NCI-H69 (cell line): ENCODE measurements around the gene SUN2.
A peak's percentile ranks its signal among the peaks of the same experiment; 100 is the strongest.

Experiments
- DNase-seq: peaks from one replicate; lab custom pipeline; 2025; lab: John Stamatoyannopoulos, UW

The SUN2 gene

GRCh38 chr22:38751422-38752346 lies 4.1 kb downstream of the SUN2 start:
- DNase-seq: no peak

GRCh38 chr22:38751066-38751421 lies 4.8 kb downstream of the SUN2 start:
- DNase-seq: no peak

DNA sequence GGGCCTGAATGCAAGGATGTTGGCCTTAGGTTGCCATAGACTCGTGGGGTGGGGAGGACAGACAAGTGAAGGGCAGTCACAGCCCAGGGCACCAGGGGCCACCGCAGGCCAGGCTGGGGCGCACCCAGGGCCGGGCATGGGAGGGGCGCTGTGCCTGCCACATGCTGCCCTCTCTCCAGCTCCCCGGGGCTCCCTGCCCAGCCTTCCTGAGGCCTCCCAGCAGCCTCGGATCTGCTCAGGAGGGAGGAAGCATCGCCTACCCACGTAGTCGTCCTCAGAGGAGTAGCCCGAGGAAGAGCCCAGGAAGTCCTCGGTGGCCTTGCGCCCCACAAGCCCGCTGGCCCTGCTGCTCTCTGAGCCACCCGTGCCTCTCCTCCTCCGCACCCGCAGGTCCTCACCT lies 5.2 kb downstream of the SUN2 start:
- no peak for DNase-seq

DNA sequence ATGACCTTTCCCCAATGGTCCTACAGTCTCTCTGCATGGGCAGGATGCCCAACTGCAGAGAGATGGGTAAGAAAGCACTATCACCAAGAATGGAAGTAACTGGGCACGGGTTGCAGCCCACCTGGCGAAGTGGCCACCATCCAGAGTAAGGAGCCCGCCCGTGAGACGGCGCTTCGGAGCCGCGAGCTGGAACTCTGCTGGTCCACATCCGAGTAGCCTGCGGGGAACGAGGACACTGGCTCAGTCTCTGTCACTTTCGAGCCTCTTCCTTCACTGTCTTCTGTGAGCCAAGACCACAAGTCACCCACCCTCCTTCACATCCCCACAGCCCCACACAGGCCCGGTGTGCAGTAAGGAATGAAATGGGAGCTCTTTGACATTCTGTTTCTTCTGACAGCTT lies 5.7 kb downstream of the SUN2 start:
- no peak for DNase-seq

DNA sequence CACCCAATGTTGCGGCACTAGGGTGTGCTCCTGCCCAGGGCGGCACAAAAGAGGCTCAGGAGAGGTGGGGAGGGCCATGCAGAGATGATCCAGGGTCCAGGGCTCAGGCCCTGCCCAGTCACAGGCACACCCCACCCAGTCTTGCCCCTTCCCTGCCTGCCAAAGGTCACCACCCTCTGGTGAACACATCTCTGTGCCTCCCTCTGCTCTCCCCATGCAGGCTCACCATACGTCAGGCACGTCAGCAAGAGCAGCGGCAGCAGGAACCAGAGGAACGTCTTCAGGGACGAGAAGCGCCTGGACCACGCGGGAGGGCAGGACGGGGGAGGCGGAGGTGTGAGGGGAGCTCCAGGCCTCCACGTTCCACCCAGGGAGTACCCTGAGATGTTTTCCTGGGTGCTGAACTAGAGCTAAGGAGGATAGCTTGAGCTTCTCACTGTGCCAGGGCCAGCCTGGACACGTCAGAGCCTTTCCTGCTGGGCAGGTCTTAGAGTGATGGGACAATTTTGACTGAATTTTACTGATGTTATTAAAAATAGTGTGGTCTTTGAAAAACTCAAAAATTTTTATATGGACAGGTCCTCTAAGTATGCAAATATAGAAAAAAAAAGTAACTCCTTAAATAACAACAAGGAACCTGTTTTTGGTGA lies 7.2 kb downstream of the SUN2 start:
- no peak for DNase-seq

DNA sequence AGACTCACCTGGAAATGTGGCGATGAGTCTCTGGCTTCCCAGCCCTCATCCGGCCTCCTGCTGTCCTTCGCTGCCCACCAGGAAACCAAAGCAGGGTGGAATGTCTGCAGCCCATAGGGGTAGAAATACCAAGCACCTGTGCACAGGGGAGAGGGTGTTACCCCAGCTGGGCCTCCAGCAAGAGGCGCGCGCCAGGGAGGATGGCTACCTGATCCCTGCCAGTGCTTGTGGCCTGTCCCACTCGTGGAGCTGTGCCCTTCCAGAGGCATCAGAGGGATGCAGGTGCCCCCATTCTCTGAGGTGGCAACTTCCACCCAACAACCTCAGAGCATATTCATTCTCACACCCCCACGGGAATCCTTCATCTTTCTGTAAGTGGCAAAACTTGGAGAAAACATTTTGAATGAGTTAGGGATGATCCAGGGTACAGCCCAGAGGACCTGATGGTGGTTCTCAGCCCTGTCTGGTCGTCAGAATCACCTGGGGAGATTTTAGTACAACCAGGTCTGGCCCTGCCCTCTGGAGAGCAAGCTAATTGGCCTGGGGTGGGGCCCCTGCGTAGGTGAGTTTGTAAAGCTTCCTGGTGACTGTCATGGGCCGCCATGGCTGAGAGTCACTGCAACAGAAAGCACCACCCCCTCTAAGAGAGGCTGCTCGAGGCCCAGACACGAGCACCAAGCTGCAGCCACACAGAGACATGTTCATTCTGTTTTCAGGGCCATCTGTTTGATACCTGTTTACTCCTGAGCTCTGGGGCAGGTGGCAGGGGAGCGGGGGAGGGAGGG lies 9.9 kb downstream of the SUN2 start:
- no peak for DNase-seq

GRCh38 chr22:38744981-38745380 lies 10.8 kb downstream of the SUN2 start:
- DNase-seq: no peak

DNA sequence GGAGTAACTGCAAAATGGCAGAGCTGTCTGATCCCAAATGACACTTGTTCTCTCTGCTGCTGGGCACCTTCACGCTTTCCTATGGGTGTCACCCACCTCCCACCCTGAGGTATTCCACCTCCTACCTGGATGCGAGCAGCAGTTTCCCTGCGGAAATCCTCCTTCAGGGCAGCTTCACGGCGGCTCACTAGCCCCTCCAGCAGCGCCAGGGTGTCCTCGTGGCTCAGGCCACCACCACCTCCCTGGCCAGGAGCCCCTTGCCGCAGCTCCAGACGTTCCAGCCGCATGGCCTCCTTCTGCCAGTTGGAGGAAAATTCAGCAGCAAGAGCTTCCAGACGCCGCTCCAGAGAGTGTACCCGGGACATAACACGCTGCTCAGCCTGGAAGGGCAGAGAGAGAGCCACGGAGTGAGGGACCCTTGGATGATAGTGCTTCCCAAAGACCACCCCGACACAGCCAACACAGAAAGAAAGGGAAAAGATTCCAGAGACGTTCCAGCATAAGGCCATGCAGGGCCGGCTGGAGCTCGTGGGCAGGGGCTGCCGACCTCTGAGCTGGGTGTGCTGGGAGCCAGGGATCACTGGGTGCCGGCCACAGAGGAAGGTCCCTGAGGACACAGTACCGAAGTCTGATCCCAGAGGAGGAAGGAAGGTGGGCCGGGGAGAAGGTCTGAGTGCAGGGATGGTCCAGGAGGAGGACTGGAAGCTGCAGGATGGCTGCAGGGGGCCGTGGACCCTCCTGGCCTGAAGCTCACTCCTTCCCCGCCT lies 13.4 kb downstream of the SUN2 start:
- no peak for DNase-seq

- DNase-seq: no peak
Observed at GRCh38 chr22:38741576-38741975, 14.2 kb downstream of the SUN2 start.

- no peak for DNase-seq
Observed at GRCh38 chr22:38741166-38741565, 14.6 kb downstream of the SUN2 start.

- no peak for DNase-seq
Observed at GRCh38 chr22:38740754-38741153, 15.0 kb downstream of the SUN2 start.

- no peak for DNase-seq
Observed at GRCh38 chr22:38740116-38740723, 15.6 kb downstream of the SUN2 start.

DNA sequence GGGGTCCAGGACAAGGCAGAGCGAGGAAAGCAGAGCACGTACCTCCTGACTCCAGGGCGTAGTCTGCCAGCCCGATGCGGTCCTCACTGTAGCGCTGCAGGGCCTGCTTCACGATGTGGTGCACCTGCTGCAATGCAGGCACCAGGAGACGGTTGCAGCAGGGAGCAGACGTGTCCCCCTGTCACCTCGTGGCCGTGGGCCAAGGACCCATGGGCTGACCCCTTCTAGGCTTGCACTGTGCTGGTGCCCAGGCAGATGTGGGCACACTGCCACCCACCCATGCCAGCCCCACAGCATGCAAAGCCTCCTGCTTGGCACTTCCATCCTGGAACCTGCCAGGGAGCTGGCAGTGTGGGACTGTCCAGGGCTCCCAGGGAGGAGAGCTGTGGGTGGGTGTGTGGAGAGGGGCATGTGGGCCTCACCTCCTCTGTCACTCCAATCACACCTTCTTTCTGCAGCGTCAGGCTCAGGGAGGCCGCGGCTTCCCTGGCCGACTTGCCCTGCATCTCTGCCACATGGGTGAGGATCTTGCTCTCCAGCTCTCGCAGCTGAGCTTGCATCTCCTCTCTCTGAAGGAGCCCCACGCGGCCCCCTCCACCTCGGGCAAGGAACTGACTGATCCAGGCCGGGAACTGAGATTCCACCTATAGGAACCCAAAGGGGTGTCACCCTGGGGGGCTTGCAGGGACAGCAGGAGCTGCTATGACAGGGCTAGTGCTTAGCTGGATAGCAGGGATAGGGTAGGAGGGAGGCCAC lies 16.3 kb downstream of the SUN2 start:
- DNase-seq: no peak

DNA sequence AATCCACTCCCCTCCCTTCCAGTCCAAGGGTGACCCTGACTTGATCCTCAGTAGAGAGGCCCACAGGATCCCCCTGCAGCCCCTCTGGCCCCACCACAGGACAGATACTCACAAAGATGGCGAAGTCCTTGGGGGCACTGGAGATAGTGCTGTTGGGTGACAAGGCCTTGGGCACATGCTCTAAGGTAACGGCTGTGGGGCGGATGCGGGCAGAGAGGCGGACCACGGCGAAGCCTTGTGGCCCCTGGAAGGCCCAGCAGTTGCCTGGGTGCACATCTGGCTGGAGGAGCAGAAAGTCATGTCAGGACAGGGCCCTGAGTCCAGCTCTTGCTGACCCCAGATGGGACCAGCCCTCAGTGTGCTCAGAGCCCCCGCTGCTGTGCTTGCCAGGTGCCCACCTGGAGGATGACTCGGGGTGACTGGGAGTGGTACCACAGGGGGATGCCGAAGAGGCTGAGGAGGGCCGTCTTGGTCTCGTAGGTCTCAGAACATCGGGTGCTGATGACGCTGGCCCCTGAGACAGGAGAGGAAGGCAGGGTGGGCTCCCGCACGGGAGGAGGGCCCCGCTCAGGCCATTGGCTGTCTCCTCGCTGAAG lies 17.2 kb downstream of the SUN2 start:
- DNase-seq: no peak

DNA sequence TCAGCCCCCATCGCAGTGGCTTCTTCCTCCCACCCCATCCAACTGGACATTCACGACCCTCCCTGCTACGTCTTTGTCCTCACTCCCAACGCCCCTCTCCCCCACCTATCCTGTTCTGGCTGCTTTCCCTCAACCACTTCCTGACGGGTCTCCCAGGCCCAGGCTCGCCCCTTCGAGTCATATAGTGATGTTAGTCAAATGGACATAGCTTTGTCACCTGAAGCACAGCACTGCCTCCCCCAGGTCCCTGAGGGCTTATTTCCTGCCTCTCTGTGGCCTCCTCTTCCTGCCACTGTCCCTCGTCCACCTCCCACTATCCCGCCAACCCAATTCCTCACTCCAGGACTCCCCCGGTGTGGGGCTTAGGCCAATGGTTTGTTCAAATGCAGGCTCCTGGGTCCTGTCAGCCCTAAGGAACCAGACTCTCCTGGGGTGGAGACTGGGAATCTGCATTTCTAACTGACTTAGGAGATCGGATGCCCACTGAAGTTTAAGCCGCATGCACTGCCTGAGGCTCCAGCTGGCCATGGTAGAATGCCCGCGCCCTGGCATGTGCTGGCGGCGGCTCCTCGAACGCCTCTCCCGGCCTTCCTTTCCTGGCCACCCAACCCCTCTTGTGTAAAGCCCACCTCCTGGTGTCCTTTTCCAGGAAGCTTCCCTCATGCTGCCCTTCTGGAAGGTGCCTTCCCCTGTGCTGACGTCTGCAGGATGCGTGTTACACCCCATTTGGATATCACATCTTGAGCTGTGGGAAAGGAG lies 18.3 kb downstream of the SUN2 start:
- DNase-seq: no peak

GRCh38 chr22:38736257-38736570 lies 19.6 kb downstream of the SUN2 start:
- DNase-seq: no peak

DNA sequence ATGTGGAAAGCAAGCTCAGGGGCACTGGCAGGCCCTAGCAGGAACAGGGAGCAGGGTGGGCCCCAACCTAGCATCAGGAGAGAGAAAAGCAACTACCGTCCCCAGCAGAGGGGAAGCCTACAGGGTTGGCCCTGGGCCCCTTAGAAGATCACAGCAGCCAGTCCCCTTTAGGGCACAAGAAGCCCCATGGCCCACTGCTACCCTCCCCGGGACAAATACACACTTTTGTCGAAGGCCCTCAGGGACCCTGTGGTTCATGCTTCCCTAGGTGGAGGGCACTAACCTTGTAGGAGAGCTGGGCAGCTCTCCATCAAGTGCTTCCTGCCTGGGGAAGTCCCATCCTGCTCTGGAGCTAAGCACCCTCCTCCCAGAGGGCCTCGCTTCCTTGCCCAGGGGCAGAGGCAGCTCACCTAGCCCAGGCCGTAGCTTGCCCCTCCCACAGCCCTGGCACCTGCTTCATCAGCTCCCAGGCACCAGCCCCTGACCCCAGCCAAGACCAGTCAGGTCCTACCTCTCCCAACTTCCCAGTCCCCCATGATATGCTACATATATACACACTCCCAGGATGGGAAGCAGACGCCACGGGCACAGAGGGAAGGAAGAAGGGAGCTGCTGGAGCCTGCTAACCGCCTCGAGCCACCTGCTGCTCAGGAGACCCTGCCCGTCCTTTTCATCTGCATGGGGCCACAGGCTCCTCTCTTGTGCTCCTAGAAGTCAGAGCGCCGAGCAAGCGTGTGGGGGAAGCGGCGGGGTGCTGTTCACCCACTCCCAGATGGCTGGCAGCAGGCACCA lies 20.1 kb downstream of the SUN2 start:
- peak; percentile 20 for DNase-seq

DNA sequence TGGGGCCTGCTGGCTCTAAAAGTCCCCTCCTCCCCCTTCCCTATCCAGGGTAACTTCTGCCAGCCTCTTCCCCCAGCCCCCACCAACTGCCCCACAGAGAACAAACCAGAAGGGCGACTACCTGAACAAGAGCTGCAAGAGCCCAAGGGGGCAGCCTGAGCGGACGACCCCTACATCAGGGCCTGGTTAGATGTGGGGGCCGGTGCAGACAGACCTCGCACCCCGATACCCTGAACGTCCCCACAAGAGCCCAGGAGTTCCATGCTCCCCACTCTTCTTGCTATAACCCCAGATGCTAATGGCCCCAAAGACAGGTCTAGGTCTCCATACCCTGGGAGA lies 20.7 kb downstream of the SUN2 start:
- no peak for DNase-seq

GRCh38 chr22:38734421-38735100 lies 21.2 kb downstream of the SUN2 start:
- DNase-seq: no peak
